OCI-LY7 (cell line): ENCODE results near the gene PCNX2.

Experiments used
- CTCF ChIP-seq: fragments of 200-600 bp; sonication (generic); conservative IDR thresholded peaks from 2 replicates; pipeline ENCODE4 v1.5.1; 2014; ENCODE audit warnings: mild to moderate bottlenecking, antibody characterized with exemption, low read length, moderate library complexity, mixed read lengths
- EZH2phosphoT487 ChIP-seq: fragments of 200-600 bp; sonication (generic); IDR thresholded peaks from 2 replicates; pipeline ENCODE4 v1.6.1; 2018; ENCODE audit warnings: low read depth, borderline replicate concordance, mild to moderate bottlenecking, mixed run types, antibody characterized with exemption, low read length, moderate library complexity, mixed read lengths

GRCh38 chr1:233327651-233328141 lies 32.2 kb upstream of the PCNX2 start, which contains the start of gene MAP3K21:
- TF ChIP-seq CTCF (no peak), EZH2phosphoT487 (no peak)
